CD4-positive, alpha-beta T cell treated with Interleukin-4 for 4 hours (primary cell): ENCODE results near the gene MDP1.

Source experiments
- DNase-seq: peaks from one replicate; pipeline ENCODE4 v3.0.0-alpha.2; 2020

The MDP1 gene

DNA sequence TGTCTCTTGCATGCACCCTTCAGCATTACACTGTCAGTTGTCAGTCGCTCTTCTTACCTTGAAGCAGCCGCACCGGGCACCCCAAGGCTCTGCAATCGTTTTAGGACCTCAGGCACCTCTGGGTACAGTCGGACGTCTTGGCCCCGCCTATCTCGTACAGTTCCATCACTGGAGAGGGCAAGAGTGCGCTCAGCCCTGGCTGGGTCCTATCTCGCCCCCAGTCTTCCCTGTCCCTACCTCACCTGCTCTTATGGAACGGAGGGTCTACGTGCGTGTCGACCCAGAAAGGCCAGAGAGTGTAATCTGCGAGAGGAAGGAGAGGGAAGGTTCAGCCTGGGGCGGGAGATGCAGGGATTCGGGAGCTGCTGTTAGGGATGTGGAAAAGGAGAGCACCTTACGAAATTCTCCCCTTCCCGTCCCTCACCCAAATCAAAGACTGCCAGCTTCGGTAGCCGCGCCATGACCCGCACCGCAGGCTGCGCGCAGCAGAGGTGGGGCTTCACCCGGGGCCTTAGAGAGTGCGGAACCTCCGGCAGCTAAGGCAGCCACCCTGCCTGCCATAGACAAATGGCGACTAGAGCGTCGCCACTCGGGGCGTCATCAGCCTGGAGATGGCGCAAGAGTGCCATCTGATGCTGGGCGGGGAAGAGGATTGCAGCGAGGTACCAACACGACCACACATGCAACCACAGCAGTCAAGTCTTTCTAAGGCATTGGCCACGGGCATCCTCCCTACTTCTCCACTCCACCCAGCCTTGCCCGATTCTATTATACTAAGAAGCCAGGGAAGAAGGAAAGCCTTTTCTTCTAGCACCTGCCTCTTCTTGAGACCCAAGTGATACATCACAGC lies at the start of gene MDP1:
TSS of gene MDP1 (minus strand) at position 572 of the 850 bp plus-strand sequence. CDS start at position 461, 111 bp downstream.
- DNase-seq, result peak; percentile 90

DNA sequence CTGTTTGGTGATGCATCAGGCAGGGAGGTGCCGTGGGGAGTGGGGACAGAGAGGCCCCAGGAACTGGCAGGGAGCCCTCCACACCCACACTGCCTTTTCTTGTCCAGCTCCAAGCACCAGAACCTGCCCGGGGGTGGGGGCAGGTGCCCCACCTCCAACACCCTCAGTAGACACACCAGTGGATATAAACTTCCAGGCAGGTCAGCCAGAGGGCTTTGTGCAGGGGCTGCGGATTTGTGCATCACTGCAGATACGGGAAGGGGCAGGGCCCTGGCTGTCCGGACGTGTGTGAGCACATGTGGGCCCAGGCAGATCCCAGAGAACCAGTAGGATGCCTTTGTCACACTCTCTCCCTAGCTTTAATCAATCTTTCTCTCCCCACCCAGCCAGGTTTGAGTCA lies 48.4 kb upstream of the MDP1 start:
- DNase-seq, result no peak

DNA sequence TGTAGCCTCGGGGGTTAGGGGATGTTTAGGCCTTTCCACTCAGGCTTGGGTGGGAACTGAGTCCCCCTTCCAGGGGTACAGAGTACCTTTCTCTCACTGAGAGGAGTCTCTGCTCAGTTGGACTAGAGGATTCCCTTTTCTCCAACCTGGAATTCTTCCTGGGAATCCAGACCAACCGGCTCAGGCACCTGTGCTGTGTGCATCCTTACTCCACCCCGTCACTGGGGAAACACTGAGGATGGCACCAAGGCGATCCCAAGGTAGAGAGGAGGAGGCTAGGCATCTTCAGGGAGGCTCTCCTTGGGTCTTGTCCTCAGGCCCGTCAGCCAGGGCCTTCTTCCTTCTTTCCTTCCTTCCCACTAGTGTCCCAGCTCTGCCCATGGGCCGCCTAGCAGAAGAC lies 48.0 kb upstream of the MDP1 start:
- DNase-seq, result no peak

DNA sequence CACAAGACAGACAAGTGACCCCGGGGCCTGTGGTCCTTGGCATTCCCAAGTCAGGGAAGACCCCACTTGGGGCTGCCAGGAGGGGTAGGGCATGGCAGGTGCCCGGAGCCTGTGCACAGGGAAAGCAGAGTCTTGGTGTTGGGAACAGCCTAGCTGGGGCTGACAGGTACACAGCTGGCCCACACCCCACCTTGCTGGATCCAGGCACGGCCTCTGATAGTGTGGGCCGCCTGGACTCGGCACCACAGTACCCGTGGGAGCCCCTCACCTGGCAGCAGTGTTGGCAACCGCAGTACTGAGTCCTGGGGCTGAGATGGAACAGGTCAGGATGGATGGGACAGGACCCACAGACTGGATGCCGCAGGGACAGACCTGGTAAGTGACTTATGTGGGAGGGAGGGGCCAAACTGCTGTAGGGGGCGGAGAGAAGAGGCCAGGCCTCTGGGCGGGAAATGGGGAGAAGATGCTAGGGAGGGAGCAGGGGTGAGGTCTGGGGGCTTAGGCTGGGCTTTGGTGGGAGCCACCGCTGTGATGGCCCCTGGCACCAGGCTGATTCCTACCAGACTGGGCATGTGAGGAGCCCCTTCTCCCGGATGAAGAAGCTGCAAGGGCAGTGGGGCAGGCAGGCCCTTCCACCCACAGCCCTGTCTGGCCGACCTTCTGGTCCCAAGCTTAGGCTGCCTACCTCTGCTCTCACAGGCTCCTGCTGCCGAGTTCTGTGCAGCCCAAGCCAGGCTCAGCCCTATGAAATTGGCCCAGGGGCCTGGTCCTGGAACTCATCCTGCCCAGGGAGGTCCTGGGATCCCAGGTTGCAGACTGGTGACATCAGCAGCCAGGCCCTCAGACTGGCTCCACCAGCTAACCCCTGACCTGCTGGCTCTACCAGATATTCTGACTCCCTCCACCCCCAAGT lies 47.2 kb upstream of the MDP1 start, which contains the start of gene TGM1:
TSS of gene TGM1 (minus strand) at position 357 of the 913 bp plus-strand sequence. CDS start 825 bp downstream, outside the sequence.
- DNase-seq, result no peak

DNA sequence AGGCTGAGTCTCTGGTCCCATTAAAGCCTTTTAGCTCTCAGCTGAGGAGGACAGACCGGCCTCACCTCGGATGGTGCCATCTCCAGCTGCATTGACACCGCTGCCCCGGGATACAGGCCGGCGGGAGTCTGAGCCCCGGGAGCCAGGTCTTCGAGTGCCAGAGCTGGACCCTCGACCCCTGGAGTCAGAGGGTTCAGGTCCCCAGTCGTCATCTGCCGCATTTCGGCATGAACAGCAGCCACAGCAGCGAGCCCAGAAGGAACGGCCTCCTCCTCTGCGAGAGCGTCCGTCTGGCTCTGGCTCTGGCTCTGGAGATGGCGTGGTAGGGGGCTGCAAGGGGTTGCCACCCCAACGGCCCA lies 46.1 kb upstream of the MDP1 start:
- no peak for DNase-seq

DNA sequence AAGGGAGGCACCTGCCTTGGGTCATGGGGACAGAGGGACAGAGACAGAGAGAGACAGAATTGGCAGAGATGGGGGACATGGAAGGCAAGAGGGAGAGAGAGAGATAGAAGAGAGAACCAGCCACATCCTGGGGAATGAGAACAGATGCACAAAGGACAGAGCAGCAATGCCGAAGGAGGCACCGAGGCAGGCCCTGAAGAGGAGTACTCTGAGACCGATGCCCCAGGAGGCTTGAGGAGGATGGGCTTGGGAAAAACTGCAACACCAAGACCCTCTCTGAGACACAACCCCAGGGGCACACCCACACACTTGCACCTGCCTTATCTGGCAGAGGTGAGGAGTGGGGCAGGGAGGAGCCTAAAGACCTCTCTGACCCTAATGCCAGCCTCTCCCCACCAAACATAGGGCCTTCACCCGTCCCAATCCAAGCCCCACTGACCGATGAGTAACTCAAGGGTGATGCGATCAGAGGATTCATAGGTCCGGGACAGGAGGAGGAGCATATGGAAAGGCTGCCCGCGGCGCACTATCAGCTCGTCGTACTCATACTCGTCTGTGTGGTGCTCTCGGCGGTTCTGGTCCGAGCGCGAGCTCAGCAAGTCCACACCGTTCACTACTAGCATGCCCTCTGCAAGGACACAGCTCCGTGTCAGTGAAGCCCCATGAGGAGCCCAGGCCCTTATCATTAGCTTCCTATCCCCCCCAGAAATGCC lies 45.5 kb upstream of the MDP1 start:
- DNase-seq, result no peak

DNA sequence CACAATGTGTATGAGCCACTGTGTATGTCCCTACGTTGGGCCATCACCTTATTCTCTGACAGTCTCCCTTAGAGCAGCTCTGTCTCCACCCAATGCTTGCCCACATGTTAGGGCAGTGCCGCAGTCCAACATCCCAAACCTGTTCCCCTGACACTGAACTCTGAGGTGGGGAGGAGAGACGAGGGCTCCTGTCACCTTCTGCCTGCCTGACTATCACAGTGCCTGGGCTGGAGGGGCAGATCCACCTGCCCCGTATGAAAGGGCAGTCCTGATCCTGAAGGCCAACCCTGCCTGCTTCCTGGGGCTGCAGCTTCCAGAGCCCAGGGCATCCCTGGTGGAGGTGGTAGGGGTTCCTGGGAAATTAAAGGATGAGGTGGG lies 44.9 kb upstream of the MDP1 start:
- no peak for DNase-seq

DNA sequence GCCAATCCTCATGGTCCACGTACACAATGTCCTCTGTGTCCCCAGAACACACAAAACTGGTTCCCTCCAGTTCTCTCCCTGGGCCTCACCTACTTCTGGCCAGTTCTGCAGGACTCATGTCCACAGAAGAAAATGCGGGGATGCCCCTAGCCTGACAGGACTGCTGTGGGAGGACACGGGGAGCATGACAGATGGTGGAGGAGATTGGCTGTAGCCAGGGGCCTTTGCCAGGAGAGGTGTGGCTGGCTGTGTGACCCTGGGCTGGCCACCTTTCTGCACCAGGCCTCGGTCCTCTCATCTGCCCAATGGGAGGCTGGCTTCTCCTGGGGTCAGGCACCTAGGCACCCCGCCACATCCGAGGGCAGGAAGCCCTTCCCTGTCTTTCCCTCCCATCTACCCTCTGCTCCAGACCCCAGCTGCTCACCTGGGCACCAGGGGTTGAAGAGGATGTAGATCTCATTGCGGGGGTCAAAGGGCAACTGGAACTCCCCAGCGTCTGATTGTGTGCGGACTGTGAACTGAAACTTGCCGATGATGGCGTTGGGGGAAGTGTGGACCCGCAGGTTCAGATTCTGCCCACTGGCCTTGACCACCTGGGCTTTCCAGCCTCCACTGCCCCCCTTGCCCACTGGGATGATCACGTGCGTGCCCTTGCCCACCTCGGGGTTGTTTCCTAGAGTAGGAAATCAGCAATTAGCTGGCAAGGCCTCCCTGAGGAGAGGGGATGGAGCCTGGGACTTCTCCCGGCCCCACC lies 44.3 kb upstream of the MDP1 start:
- no peak for DNase-seq

DNA sequence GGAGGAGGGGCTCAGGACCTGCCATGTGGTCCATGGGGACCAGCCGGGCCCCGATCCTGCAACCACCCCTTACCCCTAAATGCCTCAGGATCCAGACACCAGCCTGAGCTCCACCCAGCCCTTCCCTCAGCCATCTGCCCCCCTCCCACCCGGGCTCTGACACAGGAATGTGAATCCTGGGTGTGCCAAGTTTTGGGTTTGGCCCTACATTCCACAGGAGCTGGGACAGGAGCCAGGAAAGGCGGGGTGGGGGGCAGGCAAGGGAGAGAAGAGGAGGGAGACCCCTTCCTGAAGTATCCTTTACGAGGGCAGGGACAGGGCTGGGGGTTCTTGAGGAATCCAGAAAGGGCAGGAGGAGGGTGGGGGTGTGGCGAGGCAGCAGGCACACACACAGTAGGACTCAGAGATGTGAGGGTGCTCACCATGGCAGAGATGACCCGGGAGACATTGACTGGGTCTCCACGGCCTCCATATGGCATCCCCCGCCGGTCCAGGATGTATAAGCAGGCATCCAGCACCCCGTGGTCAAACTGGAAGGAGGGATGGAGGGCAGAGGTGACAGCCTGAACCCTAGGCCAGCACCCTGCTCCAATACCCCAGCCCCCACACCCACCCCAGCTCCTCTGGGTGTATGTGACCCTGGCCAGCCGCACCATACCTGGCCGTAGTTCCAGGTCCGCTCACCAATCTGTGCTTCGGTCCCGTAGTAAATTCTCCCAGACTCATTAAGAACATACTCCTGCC lies 43.6 kb upstream of the MDP1 start:
- no peak for DNase-seq

DNA sequence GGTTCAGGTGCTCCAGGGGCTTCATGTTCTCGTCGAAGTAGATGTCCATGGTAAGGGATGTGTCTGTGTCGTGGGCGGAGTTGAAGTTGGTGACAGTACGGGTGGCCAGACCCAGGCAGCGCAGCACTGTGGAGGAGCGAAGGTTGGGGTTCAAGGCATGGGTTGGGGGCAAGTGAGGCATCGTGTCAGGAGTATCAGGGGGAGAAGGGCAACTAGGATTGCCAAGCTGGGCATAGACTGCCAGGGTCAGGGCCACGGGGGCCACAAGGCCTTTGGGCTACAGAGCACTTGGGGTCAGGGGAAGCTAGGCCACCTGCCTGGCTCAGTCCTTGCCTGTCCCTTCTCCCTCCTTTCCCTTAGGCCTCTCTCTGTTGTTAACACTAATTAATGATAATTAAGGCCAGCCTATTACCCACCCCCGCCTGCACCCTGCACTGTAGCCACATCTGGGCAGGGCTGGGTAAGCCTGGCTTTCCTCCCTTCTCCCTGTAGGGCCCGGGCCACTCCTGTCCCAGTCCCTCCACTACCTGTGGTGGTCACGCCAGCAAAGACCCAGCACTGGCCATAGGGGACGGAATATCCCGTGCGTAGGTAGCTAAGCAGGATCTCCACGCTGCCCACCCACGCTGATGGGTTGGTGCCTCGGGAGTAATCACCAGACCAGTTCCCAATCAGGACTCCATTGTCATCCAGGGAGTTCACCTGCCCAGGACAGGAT lies 42.8 kb upstream of the MDP1 start:
- DNase-seq, result no peak

DNA sequence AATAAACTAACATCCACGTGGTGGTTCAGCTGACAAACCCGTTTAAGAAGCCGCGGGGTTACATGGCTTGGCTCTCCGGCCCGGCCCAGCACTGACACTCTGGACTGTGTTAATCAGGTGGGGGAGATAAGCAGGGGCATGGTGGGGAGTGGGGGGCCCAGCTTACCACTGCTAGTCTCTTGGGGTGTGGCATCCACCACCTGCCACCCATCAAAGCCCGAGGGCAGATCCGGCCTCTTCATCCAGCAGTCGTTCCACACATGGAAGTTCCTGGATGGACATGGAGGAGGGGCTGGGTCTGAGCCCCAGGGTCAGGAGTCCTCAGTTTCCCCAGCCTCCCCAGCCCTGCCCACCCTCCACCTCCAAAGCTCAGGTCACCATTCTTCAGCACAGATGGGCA lies 42.3 kb upstream of the MDP1 start:
- no peak for DNase-seq

DNA sequence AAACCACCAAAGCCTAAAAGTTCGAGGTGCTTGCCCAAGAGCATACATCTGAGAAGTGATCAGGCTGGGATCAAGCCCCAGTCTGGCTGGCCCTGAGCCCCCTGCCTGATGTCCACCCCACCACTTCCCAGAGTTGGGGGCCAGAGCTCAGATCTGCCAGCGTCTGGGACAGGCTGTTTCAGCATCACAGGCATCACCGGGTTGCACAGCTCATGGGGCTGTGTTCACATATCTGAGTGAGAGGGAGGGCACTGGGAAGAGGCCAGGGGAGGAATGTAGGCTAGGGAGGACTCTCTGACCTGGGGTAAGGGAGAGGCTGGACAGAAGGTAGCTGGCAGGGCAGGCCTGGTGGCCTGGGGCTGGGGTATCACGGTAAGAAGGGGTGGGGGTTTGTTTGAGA lies 41.1 kb upstream of the MDP1 start:
- DNase-seq, result no peak

DNA sequence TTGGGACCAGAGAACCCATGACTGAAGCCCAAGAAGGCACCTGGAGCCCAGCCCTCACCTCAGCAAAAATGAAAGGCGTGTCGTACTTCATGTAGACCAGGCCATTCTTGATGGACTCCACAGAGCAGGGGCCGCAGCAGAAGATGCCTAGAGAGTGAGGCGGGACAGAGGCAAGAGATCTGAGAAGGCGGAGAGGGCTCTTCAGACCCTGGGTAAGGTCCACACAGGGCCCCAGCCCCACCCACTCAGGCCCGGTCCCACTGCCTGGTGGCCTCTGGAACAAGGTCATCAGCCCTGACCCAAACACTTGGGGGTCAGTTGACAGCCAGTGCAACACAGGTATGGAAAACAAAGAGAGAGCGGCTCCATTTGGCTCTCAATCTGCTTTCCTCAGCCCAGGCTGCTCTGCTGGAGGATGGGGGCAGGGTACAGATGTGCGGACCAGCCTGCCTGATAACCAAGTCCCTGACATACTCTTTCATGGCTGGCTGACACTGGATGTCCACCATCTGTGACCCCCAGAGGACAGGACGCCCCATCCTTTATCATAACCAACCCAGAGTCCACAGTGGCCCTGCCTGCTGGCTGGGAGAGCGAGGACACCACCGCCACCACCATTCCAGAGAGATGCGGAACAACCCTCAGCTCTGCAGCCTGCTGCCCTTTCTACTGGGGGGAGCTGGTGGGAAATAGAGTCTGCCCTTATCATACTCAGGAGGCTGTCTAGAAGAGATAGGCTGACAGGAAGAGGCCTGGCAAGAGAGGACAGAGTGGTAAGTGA lies 40.3 kb upstream of the MDP1 start:
- DNase-seq, result no peak

DNA sequence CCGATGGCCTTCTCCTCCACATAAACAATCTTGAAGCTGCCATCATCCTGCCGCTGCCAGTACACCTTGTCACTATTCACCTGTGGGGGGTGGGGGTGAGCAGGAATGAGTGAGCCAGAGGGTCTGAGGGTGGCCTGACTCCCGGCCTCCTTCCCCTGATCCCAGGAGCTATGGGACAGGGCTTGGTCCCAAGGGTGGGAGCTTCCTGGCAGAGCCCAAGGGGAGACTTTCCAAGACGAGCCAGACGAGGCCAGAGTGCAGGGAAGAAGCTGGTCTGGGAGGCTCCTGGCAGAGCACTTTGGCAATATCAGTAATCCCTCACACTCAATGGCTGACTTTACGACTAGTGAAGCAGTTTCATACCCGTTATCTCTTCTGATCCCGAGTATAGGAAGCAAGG lies 39.6 kb upstream of the MDP1 start:
- no peak for DNase-seq

DNA sequence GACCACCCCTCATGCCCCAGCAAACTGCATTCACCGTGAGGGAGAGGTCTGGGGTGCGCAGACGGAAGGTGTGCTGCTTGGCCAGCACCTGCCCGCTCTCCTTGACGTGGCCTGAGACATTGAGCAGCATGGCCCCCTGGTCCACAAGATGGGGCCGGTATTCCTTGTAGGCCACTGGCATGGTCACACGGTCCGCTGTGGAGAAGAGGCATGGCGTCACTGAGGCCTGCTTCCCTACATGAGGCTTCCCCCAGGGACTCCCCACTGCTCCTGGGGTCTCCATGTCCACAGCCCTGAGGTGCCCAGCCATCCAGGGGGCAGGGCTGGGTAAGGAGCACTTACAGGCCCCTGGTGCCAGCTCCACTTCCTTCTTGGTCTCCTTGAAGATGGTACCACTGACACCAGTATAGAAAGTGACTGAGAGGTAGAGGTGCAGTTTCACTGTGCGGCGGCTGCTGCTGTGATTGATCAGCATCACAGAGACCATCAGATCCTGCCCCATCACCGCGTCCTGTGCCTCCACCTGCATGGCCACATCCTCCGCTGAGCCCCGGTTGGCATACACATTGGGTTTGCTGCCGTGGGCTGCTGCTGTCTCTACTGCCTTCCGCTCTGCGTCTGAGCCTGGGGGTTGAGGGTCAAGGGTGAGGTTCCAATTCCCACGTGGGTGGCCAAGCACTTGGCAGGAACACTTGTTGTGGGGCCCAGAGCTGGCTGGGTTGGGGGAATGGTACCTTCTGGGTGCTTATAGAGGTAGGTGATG lies 38.9 kb upstream of the MDP1 start:
- no peak for DNase-seq

DNA sequence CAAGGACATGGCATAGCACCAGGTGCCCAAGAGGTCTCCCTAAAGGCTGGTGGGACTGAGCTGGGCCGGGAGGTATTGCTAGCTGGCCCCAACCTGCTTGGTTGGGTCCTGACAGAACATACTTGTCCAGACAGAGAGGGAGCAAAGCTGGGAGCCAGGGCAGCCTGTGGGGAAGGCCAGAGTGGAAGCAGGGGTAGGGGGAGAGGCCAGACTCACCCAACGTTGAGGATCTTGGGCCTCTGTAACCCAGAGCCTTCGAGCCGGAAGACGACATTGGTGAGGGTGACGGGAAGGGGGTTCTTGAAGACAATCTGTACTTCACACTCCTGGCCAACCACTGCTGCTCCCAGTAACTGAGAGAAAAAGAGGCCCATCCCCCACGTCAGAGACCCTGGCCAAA lies 38.1 kb upstream of the MDP1 start:
- no peak for DNase-seq

DNA sequence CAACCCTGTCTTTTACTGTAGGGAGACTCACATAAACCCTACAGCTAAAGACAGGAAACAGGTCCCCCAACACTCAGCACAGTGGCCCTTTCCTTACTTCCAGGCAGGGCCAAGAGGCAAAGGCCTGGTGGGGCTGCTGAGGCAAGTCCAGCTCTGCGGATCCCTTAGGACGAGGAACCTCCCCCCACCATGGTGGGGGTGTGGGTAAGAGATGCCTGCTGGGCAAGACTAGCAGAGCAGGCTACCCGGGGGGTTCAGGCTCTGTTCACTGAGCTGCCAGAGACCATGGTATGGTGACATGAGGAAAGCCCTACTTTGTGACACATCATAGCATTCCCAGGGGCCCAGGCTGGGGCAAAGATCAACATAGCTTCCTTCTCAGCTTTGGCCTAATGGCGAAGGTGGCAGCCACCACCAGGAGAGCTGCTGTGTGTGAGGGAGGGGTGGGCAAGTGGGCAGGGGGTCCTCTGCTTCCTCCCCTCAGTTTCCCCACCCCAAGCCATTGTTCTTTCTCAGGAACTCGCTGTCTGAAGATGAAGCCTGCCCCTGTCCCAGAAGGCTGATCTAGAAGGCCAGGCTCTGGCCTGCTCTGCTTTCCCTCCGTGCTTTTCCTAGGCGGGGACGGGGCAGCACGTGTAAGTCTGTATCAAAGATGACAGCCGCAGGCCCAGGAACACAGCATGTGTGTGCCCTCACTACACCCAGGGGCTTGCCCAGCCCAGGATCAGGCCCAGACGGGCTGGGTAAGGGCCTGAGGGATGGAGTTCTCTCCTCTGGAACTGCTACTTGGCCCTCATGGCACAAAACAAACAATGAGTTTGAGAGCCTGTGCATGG lies 36.6 kb upstream of the MDP1 start:
- no peak for DNase-seq

DNA sequence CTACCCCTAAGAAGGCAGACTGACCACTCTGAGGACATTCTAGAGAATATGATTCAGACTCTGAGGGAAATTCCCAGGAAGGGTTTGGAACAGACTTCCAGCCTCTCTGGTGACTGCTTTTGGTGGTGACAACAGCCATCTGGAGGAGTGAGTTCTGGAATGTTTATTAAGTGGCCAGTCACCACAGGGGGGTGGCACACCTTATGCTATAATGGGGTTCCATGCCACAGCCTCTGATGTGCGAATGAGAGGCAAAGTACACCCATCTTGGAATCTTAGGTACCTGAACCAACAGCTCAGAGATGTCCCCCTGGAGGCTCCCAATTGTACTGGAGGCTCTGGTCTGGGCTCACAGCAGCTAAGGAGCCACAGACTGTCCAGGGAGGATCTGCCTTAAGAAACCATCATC lies 36.0 kb upstream of the MDP1 start:
- DNase-seq, result no peak

DNA sequence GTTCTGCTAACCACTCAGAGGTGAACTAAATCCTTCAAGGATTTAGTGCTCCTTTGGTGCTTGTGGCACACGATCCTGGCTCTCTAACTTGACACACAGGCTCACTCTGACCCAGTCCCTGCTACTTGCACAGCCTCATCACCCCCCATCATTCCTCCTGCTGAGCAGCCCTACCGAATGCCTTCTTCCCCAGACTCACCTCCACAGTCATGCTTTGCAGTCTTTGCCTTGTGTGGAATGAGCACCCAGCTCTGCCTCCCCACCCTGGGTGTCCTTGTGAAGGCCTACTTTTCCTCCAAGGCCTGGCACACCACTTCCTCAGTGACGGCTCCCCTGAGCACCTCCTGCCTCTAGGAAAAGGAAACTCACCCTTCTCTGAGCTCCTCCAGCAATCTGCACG lies 34.5 kb upstream of the MDP1 start:
- no peak for DNase-seq
